ENCODE results near the gene DAGLA.

GRCh38 chr11:61756147-61756451 lies 75.9 kb downstream of the DAGLA start:
- TF ChIP-seq POLR2AphosphoS5 (IDR thresholded peaks at IDR 0.05; ENCODE audit: low read depth, low read length) (no peak), TAF1 (IDR thresholded peaks at IDR 0.05; ENCODE audit: low read depth, low read length) (no peak), POLR2A (IDR thresholded peaks at IDR 0.05; ENCODE audit: low read depth, low read length) (no peak), SPI1 (IDR thresholded peaks at IDR 0.05; ENCODE audit: low read depth, low read length) (no peak), POU2F2 (IDR thresholded peaks at IDR 0.05; ENCODE audit: low read depth, low read length) (no peak)
